Karpas-422 (cell line): Measurements from ENCODE around the gene MB21D2. TPM values are rescaled to one million over a fixed set of nuclear protein-coding genes. Genes with fewer than 3 reads are reported as not detected.

ENCODE experiments used
- DNase-seq: peaks from one replicate; pipeline ENCODE4 v3.0.0-alpha.2; 2015
- H2AFZ ChIP-seq: fragments of 200-600 bp; sonication (generic); 2 replicates; pipeline ENCODE4 v1.6.1; 2014; ENCODE audit warnings: antibody characterized with exemption, low read length, mixed read lengths
- H3K27ac ChIP-seq: fragments of 200-600 bp; sonication (generic); 2 replicates; pipeline ENCODE4 v1.5.1; 2014; ENCODE audit warnings: mild to moderate bottlenecking, low read length, moderate library complexity
- H3K27me3 ChIP-seq: fragments of 200-600 bp; sonication (generic); 2 replicates; pipeline ENCODE4 v1.6.1; 2014; ENCODE audit warnings: low read length, mixed read lengths
- H3K36me3 ChIP-seq: fragments of 200-600 bp; sonication (generic); 2 replicates; pipeline ENCODE4 v1.6.1; 2014; ENCODE audit warnings: low read length, mixed read lengths; ENCODE audit not compliant: insufficient read depth
- H3K4me1 ChIP-seq: fragments of 200-600 bp; sonication (generic); 2 replicates; pipeline ENCODE4 v1.6.1; 2014; ENCODE audit warnings: mild to moderate bottlenecking, low read length, mixed read lengths
- H3K4me2 ChIP-seq: fragments of 200-600 bp; sonication (generic); 2 replicates; pipeline ENCODE4 v1.6.1; 2014; ENCODE audit warnings: low read length, low read depth, mild to moderate bottlenecking; ENCODE audit not compliant: poor library complexity, severe bottlenecking
- H3K4me3 ChIP-seq: fragments of 200-600 bp; sonication (generic); 2 replicates; pipeline ENCODE4 v1.5.1; 2014; ENCODE audit warnings: mild to moderate bottlenecking, antibody characterized with exemption, low read length, mixed read lengths
- H3K79me2 ChIP-seq: fragments of 200-600 bp; sonication (generic); 2 replicates; pipeline ENCODE4 v1.6.1; 2014; ENCODE audit warnings: mild to moderate bottlenecking, low read length, mixed read lengths
- H3K9ac ChIP-seq: fragments of 200-600 bp; sonication (generic); 2 replicates; pipeline ENCODE4 v1.6.0; 2014; ENCODE audit warnings: low read length
- H3K9me2 ChIP-seq: fragments of 200-600 bp; sonication (generic), shearing (Covaris generic); replicated peaks from 2 replicates; pipeline ENCODE4 v1.6.0; 2014; ENCODE audit warnings: mild to moderate bottlenecking, low read length, moderate library complexity; ENCODE audit not compliant: insufficient read depth
- H3K9me3 ChIP-seq: fragments of 300-700, 200-600 bp; sonication (generic); 2 replicates; pipeline ENCODE4 v1.6.1; 2014; ENCODE audit warnings: low read length, mixed read lengths
- H4K20me1 ChIP-seq: fragments of 200-600 bp; sonication (generic); 2 replicates; pipeline ENCODE4 v1.6.1; 2014; ENCODE audit warnings: mild to moderate bottlenecking, antibody characterized with exemption, low read length, low read depth; ENCODE audit not compliant: insufficient read depth
- total RNA-seq: library from RNA; depleted of rRNA; stranded (reverse); fragments of >200 nt; shearing (Covaris generic); gene quantifications from 2 replicates; pipeline ENCODE4 v1.2.3, GENCODE V29; 2014; ENCODE audit warnings: low replicate concordance

The MB21D2 gene
- total RNA-seq, 1 experiment from 2014 or later, result not detected

- Histone ChIP-seq H3K36me3 (no peaks in the 10 kb centered on the region), H3K27me3 (0 out of 2 replicates have a peak, but pooled peaks cover 2% of the 10 kb centered on the region), H3K27ac (no peak overlapping the region), H3K9me2 (no peaks in the 10 kb centered on the region), H2AFZ (no peak overlapping the region), H3K9ac (no peak overlapping the region), H3K4me2 (no peak overlapping the region), H3K4me3 (no peak overlapping the region), H3K9me3 (no peaks in the 10 kb centered on the region), H4K20me1 (no peaks in the 10 kb centered on the region), H3K79me2 (no peaks in the 10 kb centered on the region), H3K4me1 (no peaks in the 10 kb centered on the region)
- no peak for DNase-seq
Measured at GRCh38 chr3:192911293-192911692, 6.4 kb downstream of the MB21D2 start.

GRCh38 chr3:192907784-192908183 is 9.9 kb downstream of the MB21D2 start:
- H3K9me3 ChIP-seq, result no peaks in the 10 kb centered on the region
- no peaks in the 10 kb centered on the region for H3K9me2 ChIP-seq
- H4K20me1 ChIP-seq, result no peaks in the 10 kb centered on the region
- H2AFZ ChIP-seq, result no peak overlapping the region
- no peak overlapping the region for H3K27ac ChIP-seq
- no peak for DNase-seq
- 0 out of 2 replicates have a peak, but pooled peaks cover 2% of the 10 kb centered on the region for H3K27me3 ChIP-seq
- H3K9ac ChIP-seq, result no peak overlapping the region
- no peaks in the 10 kb centered on the region for H3K36me3 ChIP-seq
- H3K4me1 ChIP-seq, result no peaks in the 10 kb centered on the region
- no peak overlapping the region for H3K4me2 ChIP-seq
- no peak overlapping the region for H3K4me3 ChIP-seq
- no peaks in the 10 kb centered on the region for H3K79me2 ChIP-seq

- H3K27ac ChIP-seq, result no peak overlapping the region
- no peaks in the 10 kb centered on the region for H3K4me1 ChIP-seq
- no peaks in the 10 kb centered on the region for H4K20me1 ChIP-seq
- H3K9me3 ChIP-seq, result no peaks in the 10 kb centered on the region
- 0 out of 2 replicates have a peak, but pooled peaks cover 1% of the 10 kb centered on the region for H3K27me3 ChIP-seq
- DNase-seq, result no peak
- no peak overlapping the region for H3K4me2 ChIP-seq
- no peak overlapping the region for H2AFZ ChIP-seq
- H3K9me2 ChIP-seq, result no peaks in the 10 kb centered on the region
- H3K9ac ChIP-seq, result no peak overlapping the region
- H3K4me3 ChIP-seq, result no peak overlapping the region
- no peaks in the 10 kb centered on the region for H3K79me2 ChIP-seq
- no peaks in the 10 kb centered on the region for H3K36me3 ChIP-seq
Measured at GRCh38 chr3:192906940-192907339, 10.7 kb downstream of the MB21D2 start.

GRCh38 chr3:192905980-192906678 is 11.5 kb downstream of the MB21D2 start:
- DNase-seq, result no peak
- H3K9me3 ChIP-seq, result no peaks in the 10 kb centered on the region
- H2AFZ ChIP-seq, result no peak overlapping the region
- H3K4me3 ChIP-seq, result no peak overlapping the region
- H4K20me1 ChIP-seq, result no peaks in the 10 kb centered on the region
- no peaks in the 10 kb centered on the region for H3K9me2 ChIP-seq
- no peaks in the 10 kb centered on the region for H3K4me1 ChIP-seq
- no peak overlapping the region for H3K9ac ChIP-seq
- no peak overlapping the region for H3K4me2 ChIP-seq
- H3K36me3 ChIP-seq, result no peaks in the 10 kb centered on the region
- no peak overlapping the region for H3K27ac ChIP-seq
- H3K27me3 ChIP-seq, result no peaks in the 10 kb centered on the region
- no peaks in the 10 kb centered on the region for H3K79me2 ChIP-seq

- H4K20me1 ChIP-seq, result no peaks in the 10 kb centered on the region
- H2AFZ ChIP-seq, result no peak overlapping the region
- H3K4me2 ChIP-seq, result no peak overlapping the region
- H3K27me3 ChIP-seq, result no peaks in the 10 kb centered on the region
- no peak overlapping the region for H3K4me3 ChIP-seq
- DNase-seq, result no peak
- H3K27ac ChIP-seq, result no peak overlapping the region
- no peaks in the 10 kb centered on the region for H3K4me1 ChIP-seq
- H3K79me2 ChIP-seq, result no peaks in the 10 kb centered on the region
- H3K9me2 ChIP-seq, result no peaks in the 10 kb centered on the region
- no peak overlapping the region for H3K9ac ChIP-seq
- H3K9me3 ChIP-seq, result no peaks in the 10 kb centered on the region
- no peaks in the 10 kb centered on the region for H3K36me3 ChIP-seq
Measured at GRCh38 chr3:192904632-192905289, 12.9 kb downstream of the MB21D2 start.

- H3K4me3 ChIP-seq, result no peak overlapping the region
- H3K27ac ChIP-seq, result no peak overlapping the region
- no peak overlapping the region for H3K4me2 ChIP-seq
- no peak overlapping the region for H2AFZ ChIP-seq
- H3K9me3 ChIP-seq, result no peaks in the 10 kb centered on the region
- no peaks in the 10 kb centered on the region for H3K79me2 ChIP-seq
- H3K9ac ChIP-seq, result no peak overlapping the region
- H3K36me3 ChIP-seq, result no peaks in the 10 kb centered on the region
- no peak for DNase-seq
- H3K4me1 ChIP-seq, result no peaks in the 10 kb centered on the region
- H3K27me3 ChIP-seq, result no peaks in the 10 kb centered on the region
- no peaks in the 10 kb centered on the region for H3K9me2 ChIP-seq
- H4K20me1 ChIP-seq, result no peaks in the 10 kb centered on the region
Measured at GRCh38 chr3:192902549-192902948, 15.1 kb downstream of the MB21D2 start.

GRCh38 chr3:192901435-192901834 is 16.2 kb downstream of the MB21D2 start:
- Histone ChIP-seq H3K9me3 (no peaks in the 10 kb centered on the region), H3K4me2 (no peak overlapping the region), H3K4me1 (no peaks in the 10 kb centered on the region)

GRCh38 chr3:192899540-192899982 is 18.1 kb downstream of the MB21D2 start:
- Histone ChIP-seq H3K4me2 (no peak overlapping the region), H2AFZ (no peak overlapping the region), H3K36me3 (no peaks in the 10 kb centered on the region), H3K79me2 (no peaks in the 10 kb centered on the region), H3K4me1 (no peaks in the 10 kb centered on the region), H3K9me2 (no peaks in the 10 kb centered on the region), H3K27ac (no peak overlapping the region), H3K9ac (no peak overlapping the region), H3K27me3 (no peaks in the 10 kb centered on the region), H3K4me3 (no peak overlapping the region), H3K9me3 (no peaks in the 10 kb centered on the region), H4K20me1 (no peaks in the 10 kb centered on the region)
- DNase-seq, result no peak

More at GRCh38 chr3:192901435-192901834, 16.2 kb downstream of the MB21D2 start:
- no peak overlapping the region for H3K4me3 ChIP-seq
- H3K36me3 ChIP-seq, result no peaks in the 10 kb centered on the region
- DNase-seq, result no peak
- no peaks in the 10 kb centered on the region for H3K27me3 ChIP-seq
- no peaks in the 10 kb centered on the region for H3K9me2 ChIP-seq
- no peak overlapping the region for H3K27ac ChIP-seq
- H4K20me1 ChIP-seq, result no peaks in the 10 kb centered on the region
- H3K9ac ChIP-seq, result no peak overlapping the region
- H2AFZ ChIP-seq, result no peak overlapping the region
- H3K79me2 ChIP-seq, result no peaks in the 10 kb centered on the region
